ENCODE results near the gene PRR5L.
"Not testable (repeated sequence)": the region's sequence is repeated elsewhere in the genome, so short reads cannot be mapped to it uniquely, and the experiment has no call there.

The PRR5L gene

DNA sequence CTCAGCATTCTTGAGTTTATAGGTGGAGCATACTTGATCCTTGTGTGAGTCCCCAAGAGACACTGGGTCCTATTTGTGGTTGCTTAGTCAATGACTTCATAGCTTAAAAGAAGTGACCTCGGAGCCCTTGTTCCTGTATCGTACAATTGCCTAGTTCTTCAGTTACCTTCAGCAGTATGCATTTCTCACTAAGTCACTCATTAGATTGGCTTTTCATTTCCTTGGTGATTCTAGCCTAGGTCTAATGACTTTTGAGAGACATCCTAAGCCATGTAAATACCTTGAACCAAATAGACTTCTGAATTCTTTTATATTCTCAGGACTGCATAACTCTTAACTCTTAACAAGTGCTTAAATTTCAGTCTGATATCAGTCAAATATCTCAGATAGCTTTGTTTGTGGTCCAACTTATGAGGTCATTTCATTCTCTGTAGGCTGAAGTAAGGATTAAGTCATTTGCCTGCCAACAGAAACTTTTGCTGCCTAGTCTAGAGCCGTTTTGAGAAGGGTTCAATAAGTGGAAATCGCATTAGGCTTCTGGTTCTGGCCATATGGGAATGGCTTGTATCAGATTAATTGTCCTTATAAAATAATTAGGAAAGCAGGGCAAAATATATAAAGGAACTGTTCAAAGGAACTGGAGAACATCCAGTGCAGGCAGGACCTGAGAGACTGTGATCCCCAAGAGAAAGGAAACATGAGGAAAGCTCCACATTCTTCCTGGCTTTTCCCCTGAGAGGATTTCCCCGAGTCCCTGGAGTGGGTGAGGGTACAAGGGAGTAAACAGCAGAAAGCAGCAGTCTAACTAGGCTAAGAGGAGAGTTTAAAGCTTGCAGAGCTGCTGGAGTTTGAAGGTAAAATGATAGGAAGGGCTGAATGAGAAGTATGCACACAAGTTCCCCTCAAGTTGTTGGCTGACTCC lies 174.1 kb downstream of the PRR5L start:
- no peak for DNase-seq

DNA sequence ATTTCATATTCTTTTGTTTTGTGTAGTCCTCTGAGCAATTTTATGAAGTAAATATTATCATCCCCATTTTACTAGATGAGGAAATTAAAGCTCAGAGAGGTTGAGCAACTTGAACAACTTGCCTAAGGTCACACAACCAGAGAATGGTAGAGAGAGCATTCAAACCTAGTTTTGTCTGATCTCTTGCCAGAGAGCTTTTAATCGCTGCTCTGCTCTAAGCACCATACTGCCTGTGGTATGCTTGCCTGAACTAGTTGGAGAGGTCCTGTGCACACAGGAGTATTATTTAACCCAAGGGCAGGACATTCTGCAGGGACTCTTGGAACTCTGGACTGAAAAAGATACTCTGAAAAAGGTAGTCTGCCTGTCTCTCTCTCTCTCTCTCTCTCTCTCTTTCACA lies 175.5 kb downstream of the PRR5L start:
- DNase-seq: no peak

DNA sequence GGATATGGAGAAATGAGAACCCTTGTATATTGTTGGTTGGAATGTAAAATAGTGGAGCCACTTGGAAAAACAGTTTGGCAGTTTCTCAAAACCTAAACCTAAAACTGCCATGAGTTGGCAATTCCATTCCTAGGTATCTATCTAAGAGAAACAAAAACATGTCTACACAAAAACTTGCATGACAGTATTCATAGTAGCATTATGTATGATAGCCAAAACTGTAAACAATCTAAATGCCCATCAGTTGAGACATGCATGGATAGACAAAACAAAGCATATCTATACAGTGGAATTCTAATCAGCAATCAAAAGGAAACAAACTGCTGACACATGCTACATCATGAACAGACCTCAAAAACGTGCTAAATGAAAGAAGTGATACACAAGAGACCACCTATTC lies 179.1 kb downstream of the PRR5L start:
- no peak for DNase-seq

DNA sequence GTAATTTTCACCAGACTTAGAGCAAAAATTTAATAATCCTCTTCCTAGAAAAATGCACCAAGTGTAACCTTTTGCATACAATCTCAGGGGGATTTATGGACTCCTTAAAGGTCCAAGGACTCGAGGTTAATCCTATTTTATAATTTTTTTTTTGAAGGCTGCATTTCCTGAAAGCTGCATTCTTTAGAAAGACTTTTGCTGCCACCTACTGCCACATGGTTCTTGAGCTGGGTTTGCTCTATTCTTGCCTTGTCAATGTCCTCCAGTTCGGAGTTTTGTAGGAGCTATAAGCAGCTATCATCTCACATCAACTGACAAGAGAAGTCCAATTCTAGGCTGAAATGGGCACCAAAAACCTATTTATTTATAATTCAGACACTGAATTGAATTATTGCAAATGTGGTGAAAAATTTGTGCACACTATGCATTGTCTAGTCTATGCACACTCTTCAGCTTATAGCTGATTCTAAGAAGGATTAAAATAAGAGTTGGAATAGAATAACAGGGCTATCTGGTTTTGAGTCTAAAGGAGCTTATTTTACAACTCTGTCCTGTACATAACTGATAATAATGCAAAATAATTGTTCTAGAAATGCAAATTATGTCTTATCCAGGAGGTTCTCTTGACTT lies 182.7 kb downstream of the PRR5L start:
- DNase-seq: peak; percentile 69

DNA sequence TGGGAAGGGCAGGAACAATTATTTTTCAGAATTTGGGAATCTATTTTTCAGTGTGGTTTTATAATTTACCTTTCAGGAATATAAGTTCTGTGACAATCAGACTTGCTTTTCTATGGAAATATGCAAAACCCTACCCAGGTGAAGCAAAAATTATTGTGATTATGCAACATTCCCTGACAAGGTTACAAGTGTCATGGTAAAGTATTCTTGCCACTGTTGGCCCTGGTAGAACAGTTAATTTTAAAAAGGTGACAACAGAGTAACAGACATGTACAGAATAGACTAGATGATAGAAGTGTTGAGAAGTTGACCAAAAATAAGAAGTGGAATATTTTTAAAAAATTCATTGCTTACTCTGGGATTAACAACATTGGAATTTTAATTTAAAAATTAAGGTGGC lies 184.7 kb downstream of the PRR5L start:
- DNase-seq: no peak

DNA sequence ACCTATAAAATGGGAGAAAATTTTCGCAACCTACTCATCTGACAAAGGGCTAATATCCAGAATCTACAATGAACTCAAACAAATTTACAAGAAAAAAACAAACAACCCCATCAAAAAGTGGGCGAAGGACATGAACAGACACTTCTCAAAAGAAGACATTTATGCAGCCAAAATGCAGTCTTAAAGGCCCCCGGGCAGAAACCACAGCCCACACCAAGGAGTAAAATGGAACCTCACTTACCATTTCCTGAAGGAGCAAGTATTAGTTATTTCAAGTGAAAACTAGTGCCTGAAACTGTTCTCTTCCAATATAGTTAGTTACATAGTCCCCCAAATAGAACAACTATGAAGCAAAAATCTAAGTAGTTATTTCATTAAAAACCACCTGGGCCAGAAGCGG lies 187.0 kb downstream of the PRR5L start:
- not testable (repeated sequence) for DNase-seq

DNA sequence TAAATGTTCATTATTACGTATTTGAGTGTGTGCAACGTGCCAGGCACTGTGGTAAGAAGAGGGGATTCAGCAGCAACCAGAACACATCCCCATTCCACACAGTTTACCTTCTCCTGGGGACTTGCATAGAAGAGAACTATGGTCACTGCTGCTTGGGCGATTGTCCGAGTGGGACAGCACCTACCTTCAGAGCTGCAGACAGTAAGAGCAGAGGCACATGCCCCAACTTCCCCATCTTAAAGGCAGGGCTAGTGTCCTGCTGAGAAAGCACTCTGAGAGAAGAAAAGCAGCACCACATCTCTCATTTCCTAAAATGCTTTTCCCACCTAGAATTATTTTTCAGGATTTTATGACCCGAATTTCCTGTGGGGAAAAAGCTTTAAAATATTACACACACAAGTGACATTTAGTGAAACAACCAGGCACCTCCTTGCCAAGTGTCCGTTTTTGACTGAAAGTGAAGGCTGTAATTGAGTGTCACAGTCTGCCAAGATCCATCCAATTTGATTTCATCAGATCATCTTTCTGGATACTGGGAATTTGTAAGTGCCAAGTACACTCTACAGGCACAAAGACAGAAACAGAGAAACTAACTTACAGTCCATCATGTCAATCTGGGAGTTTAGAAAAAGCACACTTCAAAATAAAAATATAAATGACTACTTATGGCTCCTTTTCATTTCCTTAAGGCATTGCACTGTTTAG lies 189.4 kb downstream of the PRR5L start:
- DNase-seq: no peak

DNA sequence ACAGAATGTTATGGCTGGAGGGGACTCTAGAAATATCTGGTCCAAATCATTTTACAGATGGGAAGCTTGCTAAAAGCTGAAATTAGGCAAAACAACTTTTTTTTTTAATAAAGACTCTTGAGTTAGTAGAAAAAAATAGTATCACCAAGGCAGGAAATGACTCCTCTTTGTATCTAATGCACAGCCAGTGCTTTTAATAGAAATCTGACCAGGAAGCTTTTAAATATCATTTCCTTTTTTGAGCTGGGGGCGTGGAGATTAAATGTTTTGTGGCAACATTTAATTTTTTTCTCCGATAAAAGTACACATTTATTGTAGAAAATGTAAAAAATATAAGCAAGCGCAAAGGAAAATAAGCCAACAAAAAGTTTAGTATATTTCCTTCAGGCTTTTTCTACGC lies 191.5 kb downstream of the PRR5L start:
- no peak for DNase-seq

DNA sequence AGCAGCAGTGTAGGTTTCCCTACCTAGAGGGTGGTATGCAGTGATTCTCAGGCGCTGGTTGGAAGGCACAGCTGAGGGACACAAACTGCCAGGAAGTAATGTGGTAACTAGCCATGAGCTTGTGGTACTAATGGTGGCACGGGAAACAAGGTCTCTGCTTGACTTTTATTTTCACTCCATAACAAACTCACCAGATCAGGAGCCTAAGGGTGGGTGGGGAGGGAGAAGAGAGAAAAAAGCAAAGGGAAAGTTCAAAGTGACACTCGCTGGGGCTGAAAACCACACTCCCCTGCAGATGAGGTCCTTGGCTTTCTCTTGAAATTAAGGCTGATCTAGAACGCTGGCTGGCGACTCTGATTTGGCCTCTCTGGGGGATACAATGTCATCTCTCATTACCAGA lies 192.0 kb downstream of the PRR5L start:
- no peak for DNase-seq

DNA sequence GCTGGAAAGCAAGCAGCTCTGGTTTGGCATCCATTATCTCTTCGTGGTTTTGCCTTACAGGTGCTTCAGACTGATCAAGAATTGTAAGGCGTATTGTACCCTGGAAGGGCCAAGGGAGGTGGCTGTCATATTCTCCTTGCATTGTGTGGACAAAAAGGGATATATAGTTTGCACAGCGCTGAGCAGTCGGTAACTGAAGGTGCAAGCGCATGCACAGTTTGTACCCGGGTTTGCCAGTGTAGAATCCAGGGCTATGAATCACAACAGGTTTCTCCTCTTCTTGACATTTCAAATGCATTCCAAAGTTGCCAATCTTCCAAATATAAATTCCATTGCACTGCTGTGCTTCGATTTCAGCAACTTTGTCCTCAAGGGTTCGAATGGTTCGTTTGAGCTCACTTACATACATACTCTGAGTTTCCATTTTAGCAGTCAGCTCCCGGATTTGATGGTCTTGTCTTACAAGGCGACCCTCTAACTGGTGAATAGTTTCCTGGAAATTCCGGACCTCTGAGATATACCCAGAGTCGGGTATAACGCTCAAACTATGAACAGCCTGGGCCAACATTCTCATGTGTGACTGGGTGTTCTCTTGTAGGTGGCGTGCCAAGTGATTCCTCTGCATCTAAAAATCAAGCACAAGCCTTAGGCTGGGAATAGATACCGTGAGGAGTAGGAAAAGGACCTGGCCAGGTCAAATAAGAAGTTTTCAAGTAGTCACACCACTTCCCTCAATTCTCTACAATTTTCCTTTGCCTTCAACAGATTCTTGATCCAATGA lies 194.1 kb downstream of the PRR5L start:
- no peak for DNase-seq

DNA sequence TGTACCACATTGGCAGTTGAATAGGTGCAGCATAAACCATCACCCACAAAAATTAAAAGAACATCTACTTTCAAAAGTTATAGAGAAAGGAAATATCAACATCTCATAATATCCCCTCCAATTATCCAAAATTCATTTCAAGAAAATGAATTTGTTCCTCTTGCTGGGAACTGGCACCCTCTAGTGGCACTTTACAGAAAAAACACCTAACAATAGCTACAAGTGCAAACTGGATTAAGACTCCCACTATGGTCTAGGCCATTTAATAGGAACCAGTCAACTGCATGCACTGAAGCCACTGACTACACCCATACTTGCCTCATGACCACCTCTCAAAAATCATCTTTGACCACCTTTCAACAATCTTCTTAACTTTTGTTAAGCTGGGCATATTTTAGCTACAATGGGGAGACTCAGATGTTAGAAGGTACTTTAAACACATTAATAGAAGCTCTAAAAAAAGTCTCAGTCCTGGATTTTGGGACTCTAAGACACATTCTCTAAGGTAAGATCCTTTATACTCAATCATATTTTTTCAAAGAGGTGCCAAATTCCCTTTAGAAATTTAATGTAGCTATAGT lies 196.7 kb downstream of the PRR5L start:
- peak; percentile 42 for DNase-seq

DNA sequence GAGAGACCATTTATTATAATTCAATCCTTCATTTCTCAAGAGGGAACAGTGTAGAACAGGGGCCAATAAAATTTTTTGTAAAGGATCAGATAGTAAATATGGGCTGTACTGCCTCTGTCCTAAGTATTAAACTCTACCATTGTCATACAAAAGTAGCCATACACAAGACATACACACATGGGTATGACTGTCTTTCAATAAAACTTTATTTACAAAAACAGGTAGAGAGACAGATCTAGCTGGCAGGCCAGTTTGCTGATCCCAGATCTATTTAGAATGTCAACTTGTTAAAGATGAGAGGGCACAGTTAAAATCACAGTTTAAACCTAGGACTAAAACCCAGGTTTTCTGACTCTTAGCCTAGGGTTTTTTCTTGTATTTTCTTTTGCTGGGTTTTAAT lies 197.2 kb downstream of the PRR5L start:
- DNase-seq: no peak

DNA sequence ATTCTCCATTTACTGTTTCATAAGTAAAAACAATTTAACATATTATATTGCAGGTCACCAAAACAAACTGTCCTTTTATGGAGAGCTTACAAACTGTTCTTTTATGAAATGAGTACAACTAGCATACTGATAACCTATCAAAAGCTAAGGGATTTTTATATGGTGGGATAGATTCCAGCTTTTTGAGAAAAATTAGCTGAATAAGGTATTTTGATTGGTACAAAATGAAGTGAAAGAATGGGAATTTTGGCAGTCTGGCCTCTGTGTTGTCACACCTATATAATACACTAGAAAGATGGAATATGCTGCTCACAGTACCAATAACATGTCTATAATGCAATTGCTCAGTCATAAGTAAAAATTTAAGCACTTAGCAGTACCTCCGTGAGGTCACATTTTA lies 202.6 kb downstream of the PRR5L start:
- no peak for DNase-seq

DNA sequence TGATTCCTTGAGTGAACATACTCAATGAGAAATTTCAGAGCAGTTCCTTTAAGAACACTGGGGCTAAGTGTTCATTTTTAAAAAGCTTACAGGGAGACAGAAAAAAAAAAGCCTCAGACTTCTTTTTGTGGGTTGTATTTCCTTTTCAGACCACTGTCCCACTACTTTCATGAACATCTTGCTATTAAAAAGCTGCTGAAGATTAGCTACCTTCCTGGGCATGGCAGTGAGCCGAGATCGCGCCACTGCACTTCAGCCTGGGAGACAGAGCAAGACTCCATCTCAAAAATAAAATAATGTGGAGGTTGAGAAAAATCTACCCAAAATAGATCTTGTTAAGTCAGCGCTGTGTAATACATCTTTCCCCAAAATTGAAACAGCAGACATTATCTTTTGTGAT lies 203.2 kb downstream of the PRR5L start:
- DNase-seq: no peak

DNA sequence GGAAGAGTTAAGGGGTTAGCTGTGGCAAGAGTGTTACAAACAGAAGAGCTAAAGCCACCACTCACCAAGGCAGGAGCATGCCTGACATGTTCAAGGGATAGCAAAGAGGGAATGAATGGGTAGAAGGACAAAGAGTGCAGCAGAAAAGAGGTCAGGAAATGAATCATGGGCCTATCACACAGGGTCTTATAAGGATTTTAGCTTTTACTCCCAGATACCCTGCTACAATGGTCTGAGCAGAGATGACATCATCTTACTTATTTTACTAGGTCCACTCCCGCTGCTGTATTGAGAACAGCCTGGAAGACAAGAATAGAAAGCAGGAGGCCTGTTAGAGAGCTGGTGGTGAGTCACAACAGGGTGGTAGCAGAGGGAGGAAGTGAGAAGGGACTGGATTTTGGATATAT lies 204.2 kb downstream of the PRR5L start:
- DNase-seq: no peak

DNA sequence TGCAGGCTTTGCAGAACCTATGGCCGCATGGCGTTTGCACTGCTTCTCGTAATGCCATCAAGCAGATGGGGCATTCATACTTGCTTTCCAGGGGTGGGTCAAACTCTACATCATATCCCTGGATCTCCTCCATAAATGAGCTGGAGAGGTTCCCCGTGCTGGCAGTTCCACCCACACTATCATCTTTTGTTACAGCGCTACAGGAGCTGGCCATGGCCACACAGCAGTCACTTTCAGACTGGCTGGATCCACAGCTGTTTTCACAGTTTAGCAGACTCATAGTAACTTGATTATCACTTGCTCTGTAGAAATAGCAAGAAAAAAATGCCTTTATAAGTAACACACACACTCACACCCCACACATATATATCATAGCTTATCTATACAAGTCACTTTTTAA lies 205.1 kb downstream of the PRR5L start:
- DNase-seq: no peak

DNA sequence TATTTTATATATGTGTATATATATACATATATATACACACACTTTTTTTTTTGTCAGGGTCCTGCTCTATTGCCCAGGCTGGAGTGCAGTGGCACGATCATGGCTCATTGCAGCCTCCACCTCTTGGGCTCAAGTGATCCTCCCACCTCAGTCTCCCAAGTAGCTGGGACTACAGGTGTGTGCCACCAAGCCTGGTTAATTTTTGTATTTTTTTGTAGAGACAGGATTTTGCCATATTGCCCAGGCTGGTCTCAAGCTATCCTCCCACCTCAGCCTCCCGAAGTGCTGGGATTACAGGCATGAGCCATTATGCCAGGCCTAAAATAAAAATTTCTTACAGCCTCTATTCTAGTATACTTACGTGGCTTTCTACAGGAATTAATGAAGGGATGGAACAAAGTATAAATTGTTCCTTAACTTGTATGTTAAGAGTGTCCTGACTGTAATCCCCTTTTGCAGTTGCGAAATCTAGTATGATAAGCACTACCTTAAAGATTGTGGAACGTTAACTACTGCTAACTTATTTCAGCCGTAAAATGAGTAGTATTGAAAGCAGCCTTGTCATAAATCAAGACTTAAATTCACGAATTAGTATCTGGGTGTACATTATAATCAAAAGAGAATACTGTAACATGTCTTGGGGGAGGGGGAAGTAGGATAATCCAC lies 211.9 kb downstream of the PRR5L start:
- DNase-seq: no peak

DNA sequence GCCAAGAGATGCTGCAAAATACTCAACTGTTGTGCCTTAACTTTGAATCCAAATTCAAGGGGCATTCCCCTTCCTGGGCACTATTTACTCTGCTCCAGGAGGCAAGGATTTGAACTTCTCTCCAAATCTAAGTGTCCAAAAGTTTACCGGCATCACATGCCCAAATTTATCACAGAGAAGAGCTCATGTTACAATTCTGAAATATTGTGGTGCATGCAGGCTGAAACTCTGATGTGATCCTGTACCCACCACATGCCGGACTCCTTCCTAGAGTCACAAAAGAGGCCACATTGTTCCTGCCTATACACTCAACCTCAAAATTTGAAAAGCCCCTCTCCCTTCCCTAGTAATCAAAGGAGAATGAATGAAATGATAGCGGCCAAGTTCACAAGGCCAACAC lies 212.7 kb downstream of the PRR5L start:
- DNase-seq: no peak

DNA sequence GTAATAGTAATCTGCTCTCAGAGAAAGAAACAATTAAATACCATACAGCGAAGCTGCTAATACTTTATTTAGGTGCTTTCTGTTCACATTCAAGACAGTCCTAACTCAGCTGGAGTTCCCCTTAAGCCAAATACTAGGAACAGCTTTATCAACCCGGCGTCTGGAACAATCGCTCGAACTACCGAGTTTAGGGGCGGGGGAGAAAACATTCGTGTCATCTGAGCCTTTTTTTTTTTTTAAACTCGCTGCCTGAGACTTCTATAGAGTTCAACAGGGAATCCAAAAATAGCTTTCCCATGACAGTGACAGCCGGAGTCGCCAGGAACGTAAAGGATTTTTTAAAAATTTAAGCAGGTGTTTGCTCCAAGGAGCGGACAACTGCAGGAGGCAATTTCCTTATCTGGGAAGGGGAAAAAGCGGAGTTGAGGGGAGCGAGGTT lies 213.1 kb downstream of the PRR5L start:
- DNase-seq: no peak

DNA sequence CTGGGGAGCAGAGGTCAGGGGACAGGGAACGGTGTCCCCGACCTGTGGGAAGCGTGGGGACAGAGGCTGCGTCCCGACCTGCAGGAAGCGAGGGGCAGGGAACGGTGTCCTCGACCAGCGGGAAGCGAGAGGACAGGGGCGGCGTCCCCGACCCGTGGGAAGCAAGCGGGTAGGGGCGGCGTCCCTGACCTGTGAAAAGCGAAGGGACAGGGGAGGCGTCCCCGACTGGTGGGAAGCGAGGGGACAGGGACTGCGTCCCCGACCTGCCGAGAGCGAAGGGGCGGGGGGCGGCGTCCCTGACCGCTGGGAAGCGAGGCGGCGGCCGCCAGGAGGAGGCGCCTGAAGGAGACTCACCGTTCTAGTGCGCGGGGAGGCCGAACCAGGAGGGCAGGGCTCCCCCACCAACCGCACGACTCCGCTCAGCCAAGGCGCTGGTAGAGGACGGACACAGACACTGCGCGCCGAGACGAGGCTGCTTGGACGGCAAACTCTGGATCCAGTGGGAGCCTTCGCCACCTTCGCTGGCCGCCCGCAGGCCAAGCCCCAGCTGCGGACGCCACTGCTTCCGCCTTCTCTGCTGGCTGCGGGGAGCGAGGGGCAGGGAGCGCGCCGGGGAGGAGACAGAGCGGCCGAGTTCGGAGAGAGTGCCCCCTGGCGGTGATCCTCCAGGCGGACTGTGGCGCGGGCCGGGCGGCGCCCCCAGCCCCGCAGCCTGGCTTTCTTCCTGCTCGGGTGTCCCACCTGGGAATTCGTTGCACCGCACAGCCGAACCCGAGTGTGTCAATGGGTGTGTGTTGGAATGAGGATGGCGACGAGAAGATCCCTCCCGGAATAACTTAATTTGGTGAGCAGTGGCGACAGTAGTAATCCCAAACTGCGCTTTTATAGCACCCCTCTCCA lies 213.9 kb downstream of the PRR5L start, which contains the start of gene TRAF6:
TSS of gene TRAF6 (minus strand) at position 579 of the 900 bp plus-strand sequence. CDS start 8,757 bp downstream, outside the sequence.
- peak; percentile 49 for DNase-seq

DNA sequence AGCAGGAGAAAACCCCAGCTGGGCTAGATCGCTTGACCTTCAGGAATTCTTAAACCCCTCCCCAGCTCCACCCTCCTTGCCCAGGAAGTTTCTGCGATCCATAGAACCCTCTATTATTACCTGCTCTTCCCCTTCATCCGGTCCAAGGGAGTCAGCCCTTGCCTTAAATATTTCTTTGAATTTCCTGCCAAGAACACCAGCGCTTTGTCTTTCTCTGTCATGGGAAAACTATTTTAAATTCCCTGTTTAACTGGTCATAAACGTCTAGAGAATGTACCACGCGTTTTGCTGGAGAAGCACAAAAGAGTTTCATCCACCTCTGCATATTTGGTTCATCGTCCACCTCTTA lies 214.5 kb downstream of the PRR5L start:
- no peak for DNase-seq

Measured in NCI-H1694 treated with DMSO at 0.1 percent for 48 hours (cell line).